Muscle of back (tissue), 10 donors: ENCODE data around the gene TTC19. TPM values are rescaled to one million over a fixed set of nuclear protein-coding genes. Genes with fewer than 3 reads are reported as not detected.

Source experiments
- polyA plus RNA-seq, 10 donors: library from polyadenylated mRNA; unstranded; fragments of 120-200 nt; gene quantifications; one replicate each; pipeline ENCODE4 v1.2.1, GENCODE V29; 2013; ENCODE audit not compliant: insufficient read length in 10 of 10

Gene TTC19
- polyA plus RNA-seq, 10 donors, result 17.4 to 30.7 (median 25.5) TPM

Other genes with a start within 250 kb of the TTC19 start
- 1 to 10 TPM; 2.1 to 6.9 (median 3.7) TPM for gene ADORA2B, start 54.7 kb upstream of the TTC19 start, polyA plus RNA-seq
- gene ZSWIM7, start 120 bp upstream of the TTC19 start, polyA plus RNA-seq, result 10 to 100 TPM; 28.6 to 47.8 (median 37.2) TPM
- 10 to 100 TPM; 49.3 to 76.5 (median 58.8) TPM for gene NCOR1, start 215.7 kb downstream of the TTC19 start, polyA plus RNA-seq
- 10 to 100 TPM; 11.4 to 28.1 (median 14.2) TPM for gene PIGL, start 217.4 kb downstream of the TTC19 start, polyA plus RNA-seq